GM12801 (cell line): ENCODE measurements around the gene OTOF.

ENCODE experiments used
- CTCF ChIP-seq: IDR thresholded peaks from one replicate; pipeline ENCODE4 v1.5.1; 2011; ENCODE audit warnings: control low read depth; ENCODE audit not compliant: insufficient read length; ENCODE audit errors: extremely low read depth

Gene OTOF

GRCh38 chr2:26504002-26504401 is 26.1 kb upstream of the OTOF start:
- no peak for TF ChIP-seq CTCF

- TF ChIP-seq CTCF, result no peak
These were observed 25.4 kb upstream of the OTOF start for GRCh38 chr2:26503231-26503880.

- no peak for TF ChIP-seq CTCF
These were observed 22.5 kb upstream of the OTOF start for GRCh38 chr2:26500406-26500805.

- no peak for TF ChIP-seq CTCF
These were observed 17.9 kb upstream of the OTOF start for GRCh38 chr2:26495705-26496297.

- no peak for TF ChIP-seq CTCF
These were observed 17.0 kb upstream of the OTOF start for GRCh38 chr2:26494891-26495290.

- no peak for TF ChIP-seq CTCF
These were observed 16.3 kb upstream of the OTOF start for GRCh38 chr2:26494199-26494598.

- no peak for TF ChIP-seq CTCF
These were observed 15.6 kb upstream of the OTOF start for GRCh38 chr2:26493566-26493965.
